Measurements from ENCODE around the gene SLC17A3. TPM values are rescaled to one million over a fixed set of nuclear protein-coding genes. Genes with fewer than 3 reads are reported as not detected.

Gene SLC17A3
- total and polyA plus RNA-seq, 9 of the 15 experiments (the other 6 are each of a cell fraction or from before 2014, with no cell fraction given) = 0.04 to 0.08 TPM; not detected in 7

- TF ChIP-seq ZNF518B (CRISPR knock-in tag; IDR thresholded peaks at IDR 0.05) (no peak), RNF2 (IDR thresholded peaks at IDR 0.05) (no peak), SOX6 (IDR thresholded peaks at IDR 0.05) (no peak), ETV1 (tag; conservative IDR thresholded peaks at IDR 0.05; ENCODE audit: low read depth) (no peak), CREBBP (IDR thresholded peaks at IDR 0.05; ENCODE audit: low read depth, low read length) (no peak), ZNF76 (CRISPR knock-in tag; IDR thresholded peaks at IDR 0.05; ENCODE audit: borderline replicate concordance) (no peak), ZNF609 (CRISPR knock-in tag; IDR thresholded peaks at IDR 0.05; ENCODE audit: borderline replicate concordance) (no peak)
Measured at GRCh38 chr6:25833136-25833535, 40.9 kb downstream of the SLC17A3 start (continued).
